HG03103 (cell line): Measurements from ENCODE around the gene ENTPD2.

Experiments
- ATAC-seq: cut with Tn5 transposase; IDR thresholded peaks from one replicate; pipeline ENCODE4 v1.9.1; 2021; ENCODE audit warnings: low read depth; ENCODE audit not compliant: unreplicated experiment

Gene ENTPD2

GRCh38 chr9:137032858-137033257, 21.0 kb downstream of the ENTPD2 start:
- ATAC-seq = no peak

- ATAC-seq = no peak
Observed at GRCh38 chr9:137031904-137032640, 21.8 kb downstream of the ENTPD2 start, which contains the start of gene FUT7. FUT7 (minus strand) TSS chr9:137032088; CDS start chr9:137031991, 97 bp downstream.

- ATAC-seq = no peak
Observed at GRCh38 chr9:137030538-137031527, 23.0 kb downstream of the ENTPD2 start.

GRCh38 chr9:137030006-137030405, 23.9 kb downstream of the ENTPD2 start:
- ATAC-seq = no peak

GRCh38 chr9:137029058-137029936, 24.6 kb downstream of the ENTPD2 start:
- no peak for ATAC-seq

GRCh38 chr9:137028263-137029057, 25.4 kb downstream of the ENTPD2 start:
- peak; percentile 35 for ATAC-seq

- ATAC-seq = no peak
Observed at GRCh38 chr9:137027369-137028262, 26.2 kb downstream of the ENTPD2 start, which contains the start of gene ABCA2. ABCA2 (minus strand) TSS chr9:137028237; CDS start chr9:137028140, 97 bp downstream.

GRCh38 chr9:137026828-137027227, 27.0 kb downstream of the ENTPD2 start:
- no peak for ATAC-seq

- ATAC-seq = no peak
Observed at GRCh38 chr9:137026384-137026783, 27.5 kb downstream of the ENTPD2 start.

GRCh38 chr9:137025517-137025966, 28.3 kb downstream of the ENTPD2 start:
- ATAC-seq = no peak

- ATAC-seq = no peak
Observed at GRCh38 chr9:137023583-137023991, 30.3 kb downstream of the ENTPD2 start.

GRCh38 chr9:137023157-137023556, 30.7 kb downstream of the ENTPD2 start:
- no peak for ATAC-seq

- ATAC-seq = no peak
Observed at GRCh38 chr9:137022662-137023008, 31.2 kb downstream of the ENTPD2 start.

- no peak for ATAC-seq
Observed at GRCh38 chr9:137021979-137022661, 31.7 kb downstream of the ENTPD2 start.

- no peak for ATAC-seq
Observed at GRCh38 chr9:137021568-137021978, 32.3 kb downstream of the ENTPD2 start.

- ATAC-seq = no peak
Observed at GRCh38 chr9:137020771-137021567, 32.9 kb downstream of the ENTPD2 start.
